PC-3 (cell line): ENCODE data around the gene ERI3. TPM values are rescaled to one million over a fixed set of nuclear protein-coding genes. Genes with fewer than 3 reads are reported as not detected.

ENCODE experiments used
- ATAC-seq: fragments of 200-7000 bp; cut with Tn5 transposase; 2 replicates; pipeline ENCODE4 v1.9.1; 2020; ENCODE audit warnings: mild to moderate bottlenecking, moderate library complexity
- BruUV-seq: library from RNA; stranded (reverse); fragments of 400-500 nt; replicated peaks from 2 replicates; lab custom pipeline; 2021; lab: Mats Ljungman, UMichigan
- CTCF ChIA-PET: fragments of 300-600 bp; sonication (Branson Sonifier 250); formaldehyde crosslinking; loops from one replicate; lab custom pipeline; 2022; ENCODE audit warnings: antibody characterized with exemption; lab: Charles Lee
- POLR2A ChIA-PET: fragments of 300-600 bp; sonication (Branson Sonifier 250); formaldehyde crosslinking; loops from one replicate; lab custom pipeline; 2022; ENCODE audit warnings: antibody characterized with exemption; ENCODE audit not compliant: unreplicated experiment; lab: Charles Lee
- DNase-seq: peaks from one replicate; pipeline ENCODE4 v3.0.0-alpha.2; 2015
- H2AFZ ChIP-seq: fragments of 300-600 bp; sonication (generic); 2 replicates; pipeline ENCODE4 v1.6.0; 2016; ENCODE audit warnings: antibody characterized with exemption, low read length
- H3F3A ChIP-seq: fragments of 300-600 bp; sonication (generic); one replicate; pipeline ENCODE4 v1.6.0; 2017; ENCODE audit warnings: antibody characterized with exemption, low read length, control low read depth, mild to moderate bottlenecking; ENCODE audit not compliant: unreplicated experiment
- H3K27ac ChIP-seq: fragments of 300-600 bp; sonication (generic); 2 replicates; pipeline ENCODE4 v1.5.1; 2016; ENCODE audit warnings: mild to moderate bottlenecking, low read length
- H3K27me3 ChIP-seq: fragments of 300-600 bp; sonication (generic); 2 replicates; pipeline ENCODE4 v1.6.1; 2016; ENCODE audit warnings: low read length, mixed read lengths
- H3K36me3 ChIP-seq: fragments of 300-600 bp; sonication (generic); 2 replicates; pipeline ENCODE4 v1.6.1; 2016; ENCODE audit warnings: low read depth, mixed run types, low read length, mixed read lengths
- H3K4me1 ChIP-seq: fragments of 300-600 bp; sonication (generic); 2 replicates; pipeline ENCODE4 v1.5.1; 2016; ENCODE audit warnings: low read length; ENCODE audit not compliant: insufficient read depth
- H3K4me2 ChIP-seq: fragments of 300-600 bp; sonication (generic); 2 replicates; pipeline ENCODE4 v1.6.0; 2016; ENCODE audit warnings: low read length
- H3K4me3 ChIP-seq: fragments of 300-600 bp; sonication (generic); 2 replicates; pipeline ENCODE4 v1.5.1; 2016; ENCODE audit warnings: mild to moderate bottlenecking, low read length, mixed read lengths
- H3K79me2 ChIP-seq: fragments of 300-600 bp; sonication (generic); 2 replicates; pipeline ENCODE4 v1.6.1; 2017; ENCODE audit warnings: low read length, mixed read lengths
- H3K9ac ChIP-seq: fragments of 300-600 bp; sonication (generic); 2 replicates; pipeline ENCODE4 v1.6.0; 2016; ENCODE audit warnings: mild to moderate bottlenecking, low read length
- H3K9me2 ChIP-seq: fragments of 300-600 bp; sonication (generic); replicated peaks from 2 replicates; pipeline ENCODE4 v1.6.1; 2016; ENCODE audit warnings: mixed run types, low read length, mixed read lengths
- H3K9me3 ChIP-seq: fragments of 300-600 bp; sonication (generic); 2 replicates; pipeline ENCODE4 v1.6.1; 2016; ENCODE audit warnings: low read length, mixed read lengths
- H4K20me1 ChIP-seq: fragments of 300-600 bp; sonication (generic); 2 replicates; pipeline ENCODE4 v1.6.1; 2016; ENCODE audit warnings: low read length, mixed read lengths
- CTCF ChIP-seq: fragments of 300-600 bp; sonication (generic); conservative IDR thresholded peaks from 2 replicates; pipeline ENCODE4 v1.5.1; 2017; ENCODE audit warnings: antibody characterized with exemption, low read depth, mild to moderate bottlenecking, low read length
- EZH2 ChIP-seq: fragments of 300-600 bp; sonication (generic); IDR thresholded peaks from one replicate; pipeline ENCODE4 v1.6.1; 2017; ENCODE audit warnings: antibody characterized with exemption, mild to moderate bottlenecking, low read length; ENCODE audit not compliant: unreplicated experiment
- EZH2phosphoT487 ChIP-seq: fragments of 300-600 bp; sonication (generic); IDR thresholded peaks from 2 replicates; pipeline ENCODE4 v1.6.1; 2018; ENCODE audit warnings: mild to moderate bottlenecking, antibody characterized with exemption, low read length, borderline replicate concordance
- intact Hi-C: fragments of 100-400 bp; cut with micrococcal nuclease; formaldehyde crosslinking; loops from 2 replicates; pipeline ENCODE4 v1.9.0; 2023
- total RNA-seq: library from RNA; depleted of rRNA; stranded (reverse); fragments of >200 nt; gene quantifications from 2 replicates; pipeline ENCODE4 v1.2.3, GENCODE V29; 2014

Gene ERI3
- total RNA-seq, 1 experiment from 2014 or later, result 138 TPM

- no peak for ATAC-seq
- CTCF ChIA-PET, result no interaction called here
Observed at GRCh38 chr1:44301442-44301841, 53.6 kb downstream of the ERI3 start.

GRCh38 chr1:44300852-44301251 lies 54.2 kb downstream of the ERI3 start:
- Histone ChIP-seq H3K79me2 (no peaks in the 10 kb centered on the region), H3K4me3 (no peak overlapping the region), H2AFZ (no peak overlapping the region), H3K36me3 (peaks cover 33% of the 10 kb centered on the region), H3K27ac (no peak overlapping the region), H4K20me1 (no peaks in the 10 kb centered on the region), H3F3A (no peaks in the 10 kb centered on the region), H3K4me1 (no peaks in the 10 kb centered on the region), H3K9me2 (no peaks in the 10 kb centered on the region), H3K9ac (no peak overlapping the region), H3K9me3 (no peaks in the 10 kb centered on the region), H3K27me3 (no peaks in the 10 kb centered on the region), H3K4me2 (no peak overlapping the region)
- TF ChIP-seq EZH2phosphoT487 (no peak), CTCF (no peak), EZH2 (no peak)
- ATAC-seq, result no peak
- no peak for DNase-seq
- ChIA-PET CTCF (no interaction called here), POLR2A (no interaction called here)
- intact Hi-C loops, result no loop called here
- no TSS peak for BruUV-seq

More at GRCh38 chr1:44301442-44301841, 53.6 kb downstream of the ERI3 start:
- Histone ChIP-seq H3K36me3 (peaks cover 36% of the 10 kb centered on the region), H3K9ac (no peak overlapping the region), H3K27ac (no peak overlapping the region), H3K4me2 (no peak overlapping the region), H3K27me3 (no peaks in the 10 kb centered on the region), H3K79me2 (no peaks in the 10 kb centered on the region), H3K9me2 (no peaks in the 10 kb centered on the region), H2AFZ (no peak overlapping the region), H3F3A (no peaks in the 10 kb centered on the region), H3K4me3 (no peak overlapping the region), H4K20me1 (no peaks in the 10 kb centered on the region), H3K9me3 (no peaks in the 10 kb centered on the region), H3K4me1 (no peaks in the 10 kb centered on the region)
- TF ChIP-seq CTCF (no peak), EZH2phosphoT487 (no peak), EZH2 (no peak)
- POLR2A ChIA-PET, result no interaction called here
- no TSS peak for BruUV-seq
- DNase-seq, result no peak
- intact Hi-C loops, result no loop called here

- Histone ChIP-seq H3K27ac (no peak overlapping the region), H3K9me2 (no peaks in the 10 kb centered on the region), H3F3A (no peaks in the 10 kb centered on the region), H3K4me1 (no peaks in the 10 kb centered on the region), H3K27me3 (no peaks in the 10 kb centered on the region), H2AFZ (no peak overlapping the region), H3K9ac (no peak overlapping the region), H4K20me1 (no peaks in the 10 kb centered on the region), H3K79me2 (no peaks in the 10 kb centered on the region), H3K4me2 (no peak overlapping the region), H3K4me3 (no peak overlapping the region), H3K36me3 (peaks cover 21% of the 10 kb centered on the region), H3K9me3 (no peaks in the 10 kb centered on the region)
- TF ChIP-seq EZH2, result no peak
- TF ChIP-seq CTCF, result no peak
- TF ChIP-seq EZH2phosphoT487, result no peak
- DNase-seq, result no peak
- ChIA-PET POLR2A (no interaction called here), CTCF (no interaction called here)
- ATAC-seq, result no peak; the same call in 1 of the 2 replicates
- no TSS peak for BruUV-seq
- intact Hi-C loops, result no loop called here
Observed at GRCh38 chr1:44297695-44298400, 57.2 kb downstream of the ERI3 start.
